Lower lobe of right lung (tissue), 2 donors: ENCODE results near the gene CAMK2G. TPM values are rescaled to one million over a fixed set of nuclear protein-coding genes. Genes with fewer than 3 reads are reported as not detected.
A peak's percentile ranks its signal among the peaks of the same experiment; 100 is the strongest.

Source experiments
- ATAC-seq, 2 donors: fragments of 200-7000 bp; cut with Tn5 transposase; one replicate each; pipeline ENCODE4 v1.9.1; 2020 to 2022; ENCODE audit warnings: mild to moderate bottlenecking in 2 of 2, moderate library complexity in 2 of 2
- DNase-seq: peaks from one replicate; pipeline ENCODE4 v3.0.0-alpha.2; 2020
- H3K27ac ChIP-seq: fragments of 200-600 bp; one replicate; pipeline ENCODE4 v1.8.0; 2022
- H3K27me3 ChIP-seq: fragments of 200-600 bp; one replicate; pipeline ENCODE4 v1.8.0; 2022; ENCODE audit warnings: low read depth
- H3K36me3 ChIP-seq: fragments of 200-600 bp; one replicate; pipeline ENCODE4 v1.8.0; 2022; ENCODE audit warnings: mild to moderate bottlenecking
- H3K4me1 ChIP-seq: fragments of 200-600 bp; one replicate; pipeline ENCODE4 v1.8.0; 2022
- H3K4me3 ChIP-seq: fragments of 200-600 bp; one replicate; pipeline ENCODE4 v1.8.0; 2022; ENCODE audit warnings: mild to moderate bottlenecking
- H3K9me3 ChIP-seq: fragments of 200-600 bp; one replicate; pipeline ENCODE4 v1.8.0; 2022
- CTCF ChIP-seq: fragments of 200-600 bp; IDR thresholded peaks from one replicate; pipeline ENCODE4 v1.8.0; 2022; ENCODE audit warnings: antibody characterized with exemption, mild to moderate bottlenecking
- intact Hi-C: fragments of 100-400 bp; cut with DNase I; formaldehyde crosslinking; loops from one replicate; pipeline ENCODE4 v1.11.0; 2022
- total RNA-seq: library from RNA; stranded (reverse); fragmentation: NEBNext Ultra II Directional; extraction: Animal tissue kit (Norgen Biotek cat#: 25700); gene quantifications from one replicate; pipeline ENCODE4 v1.2.1, GENCODE V29; 2021
- donor health status: DM: no; HTN: yes; CAD: no; lungs with severe emphysema.

The CAMK2G gene
- total RNA-seq, 1 donor from 2014 or later, result 38.4 TPM

- peaks cover 41% of the 10 kb centered on the region for H3K36me3 ChIP-seq
- H3K4me3 ChIP-seq, result no peak overlapping the region
- peak overlapping the region; percentile 78 for H3K27ac ChIP-seq
- peaks cover 56% of the 10 kb centered on the region for H3K4me1 ChIP-seq
- H3K9me3 ChIP-seq, result no peaks in the 10 kb centered on the region
- intact Hi-C loops, result no loop called here
- no peaks in the 10 kb centered on the region for H3K27me3 ChIP-seq
- DNase-seq (no peak), ATAC-seq (no peak)
- TF ChIP-seq CTCF, result no peak
These were observed 7.7 kb downstream of the CAMK2G start for GRCh38 chr10:73866621-73867020.

DNA sequence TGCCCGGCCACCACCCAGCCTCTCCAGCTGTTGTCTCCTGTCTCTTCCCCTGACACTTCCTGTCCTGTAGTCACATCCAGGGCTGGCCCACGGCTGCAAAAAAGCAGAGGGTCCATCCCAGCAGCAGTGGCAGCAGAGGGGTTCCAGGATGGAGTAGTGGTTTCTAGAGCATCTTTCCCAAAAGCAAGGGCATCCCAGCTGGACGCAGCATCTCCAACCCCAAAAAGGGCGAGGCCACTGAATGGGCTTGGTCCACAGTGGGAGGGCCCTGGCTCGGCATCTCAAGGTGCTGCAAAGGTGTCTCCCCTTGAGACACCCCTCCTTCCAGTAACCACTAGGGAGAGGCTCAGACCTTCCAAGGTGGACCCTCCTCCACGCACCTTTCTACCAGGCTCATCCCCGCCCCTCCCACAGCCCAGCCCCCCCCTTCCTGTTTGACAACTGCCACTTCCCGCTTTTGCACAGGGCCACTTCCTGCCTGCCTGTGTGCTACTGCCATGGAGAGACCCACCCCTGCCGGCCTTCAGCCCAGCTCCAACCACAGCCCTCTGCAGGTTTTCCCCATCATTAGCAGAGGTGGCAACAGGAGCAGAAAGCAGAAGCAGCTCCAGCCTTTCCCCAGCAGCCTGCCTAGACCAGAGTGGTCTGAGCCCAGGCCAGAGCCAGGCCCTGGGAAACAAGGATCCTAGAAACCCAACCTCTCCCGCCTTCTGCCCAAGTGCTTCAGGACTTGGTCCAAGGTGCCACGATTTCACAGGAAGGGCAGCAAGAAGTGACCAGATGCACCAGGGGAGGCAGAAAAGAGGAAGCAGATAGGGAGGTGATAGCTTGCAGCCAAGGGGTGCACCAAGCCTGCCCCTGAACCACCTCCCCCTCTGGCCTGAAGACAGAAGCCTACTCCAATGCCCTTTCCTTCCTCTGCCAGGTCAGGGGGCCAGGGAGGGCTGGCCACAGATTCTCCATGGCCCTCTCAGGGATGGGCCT lies 8.6 kb downstream of the CAMK2G start:
- TF ChIP-seq CTCF, result no peak
- Histone ChIP-seq H3K4me3 (peak overlapping the region; percentile 32), H3K36me3 (peaks cover 41% of the 10 kb centered on the region), H3K27me3 (no peaks in the 10 kb centered on the region), H3K4me1 (peaks cover 50% of the 10 kb centered on the region), H3K27ac (peak overlapping the region; percentile 78), H3K9me3 (no peaks in the 10 kb centered on the region)
- intact Hi-C loops, result no loop called here
- DNase-seq (peak; percentile 84), ATAC-seq (peak; percentile 81 to 85)

GRCh38 chr10:73865107-73865458 lies 9.3 kb downstream of the CAMK2G start:
- peaks cover 47% of the 10 kb centered on the region for H3K4me1 ChIP-seq
- intact Hi-C loops, result no loop called here
- no peak for ATAC-seq
- no peak for TF ChIP-seq CTCF
- H3K27me3 ChIP-seq, result no peaks in the 10 kb centered on the region
- no peaks in the 10 kb centered on the region for H3K9me3 ChIP-seq
- peaks cover 41% of the 10 kb centered on the region for H3K36me3 ChIP-seq
- DNase-seq, result no peak
- H3K27ac ChIP-seq, result peak overlapping the region; percentile 78
- H3K4me3 ChIP-seq, result no peak overlapping the region

GRCh38 chr10:73864229-73864628 lies 10.1 kb downstream of the CAMK2G start:
- TF ChIP-seq CTCF, result no peak
- peaks cover 41% of the 10 kb centered on the region for H3K36me3 ChIP-seq
- no peaks in the 10 kb centered on the region for H3K27me3 ChIP-seq
- H3K9me3 ChIP-seq, result no peaks in the 10 kb centered on the region
- no peak for DNase-seq
- H3K27ac ChIP-seq, result no peak overlapping the region
- intact Hi-C loops, result no loop called here
- no peak for ATAC-seq
- no peak overlapping the region for H3K4me3 ChIP-seq
- peaks cover 47% of the 10 kb centered on the region for H3K4me1 ChIP-seq

- no peak for DNase-seq
- no peaks in the 10 kb centered on the region for H3K27me3 ChIP-seq
- ATAC-seq, result no peak
- peaks cover 42% of the 10 kb centered on the region for H3K4me1 ChIP-seq
- H3K9me3 ChIP-seq, result no peaks in the 10 kb centered on the region
- intact Hi-C loops, result no loop called here
- peaks cover 43% of the 10 kb centered on the region for H3K36me3 ChIP-seq
- TF ChIP-seq CTCF, result no peak
- no peak overlapping the region for H3K27ac ChIP-seq
- no peak overlapping the region for H3K4me3 ChIP-seq
These were observed 11.1 kb downstream of the CAMK2G start for GRCh38 chr10:73863039-73863817.
